DMS79 (cell line): ENCODE results near the gene SUN3.
"Not testable (repeated sequence)": the region's sequence is repeated elsewhere in the genome, so short reads cannot be mapped to it uniquely, and the experiment has no call there.

ENCODE experiments used
- DNase-seq: peaks from one replicate; lab custom pipeline; 2025; lab: John Stamatoyannopoulos, UW

SUN3 gene

GRCh38 chr7:48031111-48031510 lies 2.2 kb upstream of the SUN3 start:
- no peak for DNase-seq

- no peak for DNase-seq
These were observed 3.3 kb downstream of the SUN3 start for GRCh38 chr7:48025624-48026023.

- DNase-seq, result no peak
These were observed 11.2 kb downstream of the SUN3 start for GRCh38 chr7:48017674-48018073.

GRCh38 chr7:48016641-48017040 lies 12.3 kb downstream of the SUN3 start:
- DNase-seq, result no peak

- no peak for DNase-seq
These were observed 17.0 kb downstream of the SUN3 start for GRCh38 chr7:48011951-48012350.

GRCh38 chr7:48011323-48011722 lies 17.6 kb downstream of the SUN3 start:
- no peak for DNase-seq

- no peak for DNase-seq
These were observed 19.0 kb downstream of the SUN3 start for GRCh38 chr7:48009954-48010353.

GRCh38 chr7:48009257-48009656 lies 19.6 kb downstream of the SUN3 start:
- DNase-seq, result no peak

GRCh38 chr7:48006866-48007265 lies 22.0 kb downstream of the SUN3 start:
- DNase-seq, result no peak

GRCh38 chr7:48004638-48005037 lies 24.3 kb downstream of the SUN3 start:
- no peak for DNase-seq

- DNase-seq, result no peak
These were observed 24.9 kb downstream of the SUN3 start for GRCh38 chr7:48004032-48004431.

GRCh38 chr7:48000164-48000563 lies 28.7 kb downstream of the SUN3 start:
- not testable (repeated sequence) for DNase-seq

- no peak for DNase-seq
These were observed 29.5 kb downstream of the SUN3 start for GRCh38 chr7:47999413-47999812.

GRCh38 chr7:47992446-47992845 lies 36.5 kb downstream of the SUN3 start:
- no peak for DNase-seq

GRCh38 chr7:47991741-47992311 lies 37.1 kb downstream of the SUN3 start:
- DNase-seq, result peak; percentile 13

GRCh38 chr7:47991270-47991669 lies 37.6 kb downstream of the SUN3 start:
- no peak for DNase-seq

- DNase-seq, result no peak
These were observed 38.3 kb downstream of the SUN3 start for GRCh38 chr7:47990592-47990991.

- not testable (repeated sequence) for DNase-seq
These were observed 39.1 kb downstream of the SUN3 start for GRCh38 chr7:47989607-47990400.

GRCh38 chr7:47988496-47989386 lies 40.2 kb downstream of the SUN3 start:
- no peak for DNase-seq

GRCh38 chr7:47982610-47983009 lies 46.3 kb downstream of the SUN3 start:
- no peak for DNase-seq

GRCh38 chr7:47980648-47981047 lies 48.3 kb downstream of the SUN3 start:
- DNase-seq, result not testable (repeated sequence)

GRCh38 chr7:47979832-47980181 lies 49.1 kb downstream of the SUN3 start:
- DNase-seq, result no peak
